OCI-LY7 (cell line): ENCODE data around the gene AGBL4.

ENCODE experiments used
- EZH2phosphoT487 ChIP-seq: fragments of 200-600 bp; sonication (generic); IDR thresholded peaks from 2 replicates; pipeline ENCODE4 v1.6.1; 2018; ENCODE audit warnings: low read depth, borderline replicate concordance, mild to moderate bottlenecking, mixed run types, antibody characterized with exemption, low read length, moderate library complexity, mixed read lengths
- TF ChIP-seq, protein P1 (sequence below): fragments of 200-600 bp; sonication (generic); conservative IDR thresholded peaks from 2 replicates; pipeline ENCODE4 v1.5.1; 2014; ENCODE audit warnings: mild to moderate bottlenecking, antibody characterized with exemption, low read length, moderate library complexity, mixed read lengths

DNA sequence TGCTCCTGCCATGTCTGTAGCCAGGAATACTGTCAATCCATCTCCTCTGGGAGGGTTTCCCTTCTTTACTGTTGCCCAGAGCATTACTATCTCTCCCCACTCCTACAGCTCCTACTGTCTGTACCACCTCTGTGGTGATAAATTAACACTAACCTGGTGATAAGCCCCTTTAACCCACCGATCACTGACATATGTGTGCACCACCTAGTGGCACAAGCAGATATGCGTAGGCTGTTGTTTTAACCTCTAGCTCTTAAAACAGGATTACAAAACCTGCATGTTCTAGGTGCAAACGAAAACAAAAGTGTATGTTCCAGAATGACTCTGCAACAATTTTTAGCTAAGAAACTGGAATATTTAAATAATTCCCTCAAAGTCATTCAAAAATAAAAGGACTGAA lies 1153.2 kb downstream of the AGBL4 start:
- TF ChIP-seq, protein P1, sequence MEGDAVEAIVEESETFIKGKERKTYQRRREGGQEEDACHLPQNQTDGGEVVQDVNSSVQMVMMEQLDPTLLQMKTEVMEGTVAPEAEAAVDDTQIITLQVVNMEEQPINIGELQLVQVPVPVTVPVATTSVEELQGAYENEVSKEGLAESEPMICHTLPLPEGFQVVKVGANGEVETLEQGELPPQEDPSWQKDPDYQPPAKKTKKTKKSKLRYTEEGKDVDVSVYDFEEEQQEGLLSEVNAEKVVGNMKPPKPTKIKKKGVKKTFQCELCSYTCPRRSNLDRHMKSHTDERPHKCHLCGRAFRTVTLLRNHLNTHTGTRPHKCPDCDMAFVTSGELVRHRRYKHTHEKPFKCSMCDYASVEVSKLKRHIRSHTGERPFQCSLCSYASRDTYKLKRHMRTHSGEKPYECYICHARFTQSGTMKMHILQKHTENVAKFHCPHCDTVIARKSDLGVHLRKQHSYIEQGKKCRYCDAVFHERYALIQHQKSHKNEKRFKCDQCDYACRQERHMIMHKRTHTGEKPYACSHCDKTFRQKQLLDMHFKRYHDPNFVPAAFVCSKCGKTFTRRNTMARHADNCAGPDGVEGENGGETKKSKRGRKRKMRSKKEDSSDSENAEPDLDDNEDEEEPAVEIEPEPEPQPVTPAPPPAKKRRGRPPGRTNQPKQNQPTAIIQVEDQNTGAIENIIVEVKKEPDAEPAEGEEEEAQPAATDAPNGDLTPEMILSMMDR: peak; percentile 85
- TF ChIP-seq EZH2phosphoT487: no peak
